Adrenal gland (tissue), 12 donors: ENCODE data around the gene MUC21. TPM values are rescaled to one million over a fixed set of nuclear protein-coding genes. Genes with fewer than 3 reads are reported as not detected.

ENCODE experiments used
- DNase-seq, 7 donors: peaks; one replicate each; pipeline ENCODE4 v3.0.0-alpha.2; 2019 to 2020
- H3K27ac ChIP-seq, 5 donors: fragments of 200-600 bp; sonication (generic) in 4 of 5; 1 replicate in 3 of 5; 2 replicates in 2 of 5; pipeline versions ENCODE4 v1.5.1 to v1.8.0; 2016 to 2020; ENCODE audit warnings: mild to moderate bottlenecking in 1 of 5
- H3K27me3 ChIP-seq: fragments of 200-600 bp; 2 replicates; pipeline ENCODE4 v1.8.0; 2021
- H3K36me3 ChIP-seq, 2 donors: fragments of 200-600 bp; replicated peaks in 1 of 2; 1 replicate in 1 of 2; 2 replicates in 1 of 2; pipeline versions ENCODE4 v1.5.1 to v1.8.0; 2018 to 2022
- H3K4me1 ChIP-seq, 2 donors: fragments of 200-600 bp; replicated peaks in 1 of 2; 1 replicate in 1 of 2; 2 replicates in 1 of 2; pipeline versions ENCODE4 v1.5.1 to v1.8.0; 2018 to 2021
- H3K4me3 ChIP-seq, 4 donors: fragments of 200-600 bp; sonication (generic) in 3 of 4; one replicate each; pipeline ENCODE4 v1.5.1; 2016 to 2018
- H3K9me3 ChIP-seq, 3 donors: fragments of 200-600 bp; sonication (generic) in 1 of 3; replicated peaks in 1 of 3; 1 replicate in 2 of 3; 2 replicates in 1 of 3; pipeline versions ENCODE4 v1.5.1 to v1.8.0; 2016 to 2021
- CTCF ChIP-seq, 6 experiments: fragments of 450-650 bp in 4 of 6; fragments of 200-600 bp in 2 of 6; sonication (generic) in 1 of 6; IDR thresholded peaks; 1 replicate in 5 of 6; 2 replicates in 1 of 6; pipeline versions ENCODE4 v1.5.1 to v1.8.0; 2016 to 2021; ENCODE audit warnings: antibody characterized with exemption in 6 of 6, mild to moderate bottlenecking in 2 of 6, moderate library complexity in 1 of 6
- POLR2A ChIP-seq, 2 donors: fragments of 450-650 bp; IDR thresholded peaks; one replicate each; pipeline ENCODE4 v1.6.1; 2017; ENCODE audit warnings: antibody characterized with exemption in 2 of 2, mild to moderate bottlenecking in 2 of 2, moderate library complexity in 1 of 2
- WGBS, 4 donors: extraction: QIAGEN DNeasy Blood & Tissue Kit in 2 of 4; methylation state at CpG; one replicate each; pipeline versions ENCODE4 v1.1.5 to v1.1.7; 2013 to 2017; 5-methylcytosine and 5-hydroxymethylcytosine counted together
- intact Hi-C, 2 donors: fragments of 100-400 bp; cut with DNase I; formaldehyde crosslinking; loops; one replicate each; pipeline versions ENCODE4 v1.14.1 to v1.15.0; 2022 to 2023
- polyA plus RNA-seq, 3 donors: library from polyadenylated mRNA; stranded (reverse); fragments of 200-250 nt in 2 of 3; fragments of 350-450 nt in 1 of 3; fragmentation: Illumina TruSeq in 1 of 3; extraction: RNeasy Lipid Tissue Mini Kit (QIAGEN cat#74804) in 1 of 3; gene quantifications; one replicate each; pipeline ENCODE4 v1.2.3, GENCODE V29; 2013 to 2014
- total RNA-seq, 9 donors: library from RNA; depleted of rRNA in 4 of 9; stranded (reverse); fragments of >200 nt in 4 of 9; fragments of 120-200 nt in 1 of 9; fragmentation: NEBNext Ultra II Directional in 1 of 9; extraction: Animal tissue kit (Norgen Biotek cat#: 25700) in 1 of 9; gene quantifications; one replicate each; pipeline versions ENCODE4 v1.1.0 to v1.2.4, GENCODE V29; 2013 to 2023
- donor health status: healthy with polysubstance abuse.
- donor health status: Bipolar disorder and iron deficiency.
- donor health status: DM: yes; HTN: yes; CAD: no.
- donor health status: DM: no; HTN: no; CAD: no.
- donor health status: DM: no; HTN: no; CAD: no.
- donor health status: DM: yes; HTN: yes; CAD: no.

MUC21 gene
- total and polyA plus RNA-seq, 12 donors: 0.16 to 0.34 TPM; not detected in 10

- Histone ChIP-seq H3K4me1 (no peaks in the 10 kb centered on the region), H3K27me3 (peaks cover 6% of the 10 kb centered on the region), H3K36me3 (no peaks in the 10 kb centered on the region), H3K9me3 (no peaks in the 10 kb centered on the region), H3K4me3 (no peak overlapping the region), H3K27ac (no peak overlapping the region)
- WGBS, 4 donors: 82 to 90% (median 86%) methylated on average over 6 to 9 of the region's 9 CpGs
- intact Hi-C loops: no loop called here
- peak in 1 of 7 donors; percentile 33 for DNase-seq
- TF ChIP-seq POLR2A (IDR thresholded peaks at IDR 0.05): no peak
- TF ChIP-seq CTCF (IDR thresholded peaks at IDR 0.05): no peak
These were observed 4.8 kb downstream of the MUC21 start for GRCh38 chr6:30988209-30988825.

- TF ChIP-seq CTCF (IDR thresholded peaks at IDR 0.05) (no peak), POLR2A (IDR thresholded peaks at IDR 0.05) (no peak)
- Histone ChIP-seq H3K4me3 (no peak overlapping the region), H3K4me1 (no peaks in the 10 kb centered on the region), H3K36me3 (no peaks in the 10 kb centered on the region), H3K27me3 (no peaks in the 10 kb centered on the region), H3K9me3 (no peaks in the 10 kb centered on the region), H3K27ac (no peak overlapping the region)
- no peak for DNase-seq
- intact Hi-C loops: no loop called here
- WGBS, 4 donors: 69 to 80% (median 73%) methylated on average over 8 of the region's 8 CpGs
These were observed 7.0 kb downstream of the MUC21 start for GRCh38 chr6:30990422-30991086.

- Histone ChIP-seq H3K4me3 (no peak overlapping the region), H3K36me3 (no peaks in the 10 kb centered on the region), H3K27ac (no peak overlapping the region), H3K27me3 (no peaks in the 10 kb centered on the region), H3K4me1 (no peaks in the 10 kb centered on the region), H3K9me3 (no peaks in the 10 kb centered on the region)
- DNase-seq: no peak
- 63 to 82% (median 66%) methylated on average over 2 of the region's 2 CpGs for WGBS, 4 donors
- TF ChIP-seq POLR2A (IDR thresholded peaks at IDR 0.05) (no peak), CTCF (IDR thresholded peaks at IDR 0.05) (no peak)
- intact Hi-C loops: no loop called here
These were observed 8.4 kb downstream of the MUC21 start for GRCh38 chr6:30991891-30992290.

- no peak overlapping the region for H3K27ac ChIP-seq
- 82 to 92% (median 84%) methylated on average over 2 of the region's 2 CpGs for WGBS, 4 donors
- H3K4me1 ChIP-seq: no peaks in the 10 kb centered on the region
- no peak for DNase-seq
- no peaks in the 10 kb centered on the region for H3K9me3 ChIP-seq
- no peak for TF ChIP-seq CTCF (IDR thresholded peaks at IDR 0.05)
- no peak for TF ChIP-seq POLR2A (IDR thresholded peaks at IDR 0.05)
- H3K27me3 ChIP-seq: no peaks in the 10 kb centered on the region
- H3K4me3 ChIP-seq: no peak overlapping the region
- H3K36me3 ChIP-seq: no peaks in the 10 kb centered on the region
- intact Hi-C loops: no loop called here
These were observed 13.8 kb downstream of the MUC21 start for GRCh38 chr6:30997301-30997700.
